GM23248 (cell line): ENCODE measurements around the gene ULBP1. TPM values are rescaled to one million over a fixed set of nuclear protein-coding genes. Genes with fewer than 3 reads are reported as not detected.
"Not testable (repeated sequence)": the region's sequence is repeated elsewhere in the genome, so short reads cannot be mapped to it uniquely, and the experiment has no call there.

Source experiments
- DNase-seq: peaks from one replicate; pipeline ENCODE4 v3.0.0-alpha.2; 2015
- H2AFZ ChIP-seq: fragments of 200-600 bp; sonication (generic); 2 replicates; pipeline ENCODE4 v1.6.1; 2016; ENCODE audit warnings: antibody characterized with exemption
- H3F3A ChIP-seq: fragments of 200-600 bp; sonication (generic); 2 replicates; pipeline ENCODE4 v1.6.1; 2016; ENCODE audit warnings: mild to moderate bottlenecking, antibody characterized with exemption, mixed run types; ENCODE audit not compliant: insufficient read depth
- H3K27ac ChIP-seq: fragments of 200-600 bp; sonication (generic); 2 replicates; pipeline ENCODE4 v1.5.1; 2016; ENCODE audit warnings: mild to moderate bottlenecking
- H3K27me3 ChIP-seq: fragments of 200-600 bp; sonication (generic); replicated peaks from 2 replicates; pipeline ENCODE4 v1.6.1; 2016; ENCODE audit warnings: mild to moderate bottlenecking; ENCODE audit not compliant: insufficient read depth
- H3K36me3 ChIP-seq: fragments of 200-600 bp; sonication (generic); 2 replicates; pipeline ENCODE4 v1.6.1; 2016; ENCODE audit warnings: low read depth, mild to moderate bottlenecking
- H3K4me1 ChIP-seq: fragments of 200-600 bp; sonication (generic); 2 replicates; pipeline ENCODE4 v1.6.1; 2016; ENCODE audit warnings: mild to moderate bottlenecking; ENCODE audit not compliant: insufficient read depth
- H3K4me2 ChIP-seq: fragments of 200-600 bp; sonication (generic); one replicate; pipeline ENCODE4 v1.6.1; 2016; ENCODE audit warnings: mild to moderate bottlenecking; ENCODE audit not compliant: unreplicated experiment
- H3K4me3 ChIP-seq: fragments of 200-600 bp; sonication (generic); 2 replicates; pipeline ENCODE4 v1.5.1; 2016; ENCODE audit warnings: mild to moderate bottlenecking
- H3K79me2 ChIP-seq: fragments of 200-600 bp; sonication (generic); 2 replicates; pipeline ENCODE4 v1.6.1; 2016; ENCODE audit warnings: mild to moderate bottlenecking; ENCODE audit not compliant: insufficient read depth
- H3K9ac ChIP-seq: fragments of 200-600 bp; sonication (generic); 2 replicates; pipeline ENCODE4 v1.6.1; 2016; ENCODE audit warnings: mild to moderate bottlenecking
- H3K9me2 ChIP-seq: fragments of 200-600 bp; sonication (generic); 2 replicates; pipeline ENCODE4 v1.6.1; 2016; ENCODE audit warnings: mixed run types, mild to moderate bottlenecking, moderate library complexity; ENCODE audit not compliant: insufficient read depth
- H3K9me3 ChIP-seq: fragments of 200-600 bp; sonication (generic); one replicate; pipeline ENCODE4 v1.6.1; 2017; ENCODE audit warnings: low read depth
- H4K20me1 ChIP-seq: fragments of 200-600 bp; sonication (generic); 2 replicates; pipeline ENCODE4 v1.6.0; 2016; ENCODE audit not compliant: insufficient read depth
- EZH2 ChIP-seq: fragments of 200-600 bp; sonication (generic); IDR thresholded peaks from 2 replicates; pipeline ENCODE4 v1.6.1; 2018; ENCODE audit warnings: antibody characterized with exemption, mild to moderate bottlenecking; ENCODE audit not compliant: insufficient read depth, poor library complexity, severe bottlenecking
- EZH2phosphoT487 ChIP-seq: fragments of 200-600 bp; sonication (generic); IDR thresholded peaks from 2 replicates; pipeline ENCODE4 v1.6.1; 2018; ENCODE audit warnings: antibody characterized with exemption, moderate library complexity, mild to moderate bottlenecking, low read depth; ENCODE audit not compliant: insufficient read depth
- WGBS, 2 experiments: methylation state at CpG; one replicate each; pipeline ENCODE4 v1.1.6; 2015 to 2017; ENCODE audit warnings: low lambda C conversion rate in 2 of 2, low coverage in 1 of 2; ENCODE audit errors: missing lambda C conversion rate in 2 of 2; 5-methylcytosine and 5-hydroxymethylcytosine counted together
- in situ Hi-C: fragments of 300-500 bp; cut with MboI; formaldehyde crosslinking; loops from 2 replicates; pipeline ENCODE4 v1.15.0; 2020
- polyA plus RNA-seq: library from polyadenylated mRNA; unstranded; fragments of >200 nt; fragmentation: Nextera tagmentation; extraction: Ambion mirVana; gene quantifications from 2 replicates; pipeline ENCODE4 v1.2.1, GENCODE V29; 2016
- total RNA-seq: library from RNA; depleted of rRNA; stranded (reverse); fragments of >200 nt; shearing (Covaris generic); gene quantifications from 2 replicates; pipeline ENCODE4 v1.2.3, GENCODE V29; 2014; rRNA removed

Gene ULBP1
- total RNA-seq: 5.8 and 6.1 TPM in 2 replicates
- polyA plus RNA-seq: 8.7 and 9.1 TPM in 2 replicates

DNA sequence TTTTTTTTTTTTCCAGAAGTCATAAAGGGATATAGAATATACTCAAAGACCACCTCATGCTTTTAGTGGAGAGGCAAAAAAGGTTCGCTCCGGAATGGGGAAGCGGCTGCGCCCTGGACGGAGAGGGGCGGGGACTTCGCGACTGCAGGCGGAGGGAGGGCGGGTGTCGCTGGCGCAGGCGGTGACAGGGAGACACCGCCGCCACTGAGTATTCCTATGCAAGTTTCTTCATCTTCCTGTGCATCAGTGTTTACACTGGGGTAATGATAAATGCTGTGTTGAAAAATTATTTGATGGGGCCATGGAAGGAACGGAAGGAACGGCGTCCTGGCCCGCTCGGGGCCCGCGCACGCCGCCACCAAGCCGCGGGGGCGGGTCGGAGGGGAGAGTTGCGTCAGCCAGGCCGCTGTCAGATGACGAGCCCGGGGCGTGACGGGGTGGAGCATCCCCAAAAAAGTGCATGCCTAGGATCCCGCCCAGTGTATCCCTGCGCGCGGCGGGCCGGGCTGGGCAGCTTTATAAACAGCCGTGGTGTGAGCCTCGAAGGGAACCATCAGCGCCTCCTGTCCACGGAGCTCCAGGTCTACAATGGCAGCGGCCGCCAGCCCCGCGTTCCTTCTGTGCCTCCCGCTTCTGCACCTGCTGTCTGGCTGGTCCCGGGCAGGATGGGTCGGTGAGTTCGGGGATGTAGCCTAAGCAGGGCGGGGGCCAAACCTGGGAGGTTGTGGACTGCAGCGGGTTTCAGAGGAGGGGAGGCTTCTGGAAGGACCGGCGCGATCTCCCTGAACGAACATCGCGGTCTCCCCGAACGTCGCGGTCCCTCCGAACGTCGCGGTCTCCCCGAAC is at the start of gene ULBP1:
Gene ULBP1, plus strand, starts transcription at position 482 of the 846 bp plus-strand sequence. Its CDS starts 107 bp downstream, at position 589.
- H3K27ac ChIP-seq: peak within 1 kb of the TSS; percentile 75
- H4K20me1 ChIP-seq: no peaks in the 10 kb centered on the region
- H3K9me2 ChIP-seq: no peaks in the 10 kb centered on the region
- H3K79me2 ChIP-seq: no peaks in the 10 kb centered on the region
- H3K4me1 ChIP-seq: peaks cover 6% of the 10 kb centered on the region; the same call in 1 of the 2 replicates
- peaks cover 12% of the 10 kb centered on the region; the same call in 1 of the 2 replicates for H3K27me3 ChIP-seq
- in situ Hi-C loops: no loop called here
- H3F3A ChIP-seq: no peaks in the 10 kb centered on the region
- peak within 1 kb of the TSS; percentile 85 for H2AFZ ChIP-seq
- DNase-seq: peak; percentile 96
- no peaks in the 10 kb centered on the region for H3K9me3 ChIP-seq
- 1% methylated on average over 66 to 69 of the region's 69 CpGs for WGBS, 2 experiments
- peak within 1 kb of the TSS; percentile 86 for H3K9ac ChIP-seq
- H3K4me2 ChIP-seq: peak within 1 kb of the TSS; percentile 88
- H3K4me3 ChIP-seq: peak within 1 kb of the TSS; percentile 81
- TF ChIP-seq EZH2 (no peak), EZH2phosphoT487 (no peak)
- no peaks in the 10 kb centered on the region for H3K36me3 ChIP-seq

GRCh38 chr6:149915970-149916865 is 47.5 kb upstream of the ULBP1 start:
- TF ChIP-seq EZH2phosphoT487: no peak
- TF ChIP-seq EZH2: no peak
- H3K36me3 ChIP-seq: no peaks in the 10 kb centered on the region
- in situ Hi-C loops: no loop called here
- no peak overlapping the region for H3K9ac ChIP-seq
- no peak overlapping the region for H3K27ac ChIP-seq
- H3K9me2 ChIP-seq: no peaks in the 10 kb centered on the region
- no peaks in the 10 kb centered on the region for H3K9me3 ChIP-seq
- 81 to 84% methylated on average over 10 of the region's 10 CpGs for WGBS, 2 experiments
- H3K27me3 ChIP-seq: no peaks in the 10 kb centered on the region
- H3K4me1 ChIP-seq: no peaks in the 10 kb centered on the region
- H3K4me3 ChIP-seq: no peak overlapping the region
- H3K4me2 ChIP-seq: no peak overlapping the region
- H3F3A ChIP-seq: no peaks in the 10 kb centered on the region
- no peak overlapping the region for H2AFZ ChIP-seq
- H3K79me2 ChIP-seq: no peaks in the 10 kb centered on the region
- DNase-seq: no peak
- no peaks in the 10 kb centered on the region for H4K20me1 ChIP-seq

- no peak overlapping the region for H2AFZ ChIP-seq
- no peaks in the 10 kb centered on the region for H3K9me2 ChIP-seq
- no peaks in the 10 kb centered on the region for H3K27me3 ChIP-seq
- TF ChIP-seq EZH2phosphoT487 (no peak), EZH2 (no peak)
- DNase-seq: no peak
- H3K4me1 ChIP-seq: no peaks in the 10 kb centered on the region
- no peak overlapping the region for H3K4me3 ChIP-seq
- no peak overlapping the region for H3K27ac ChIP-seq
- H3K9me3 ChIP-seq: no peaks in the 10 kb centered on the region
- no peak overlapping the region for H3K9ac ChIP-seq
- no peaks in the 10 kb centered on the region for H3K79me2 ChIP-seq
- no peak overlapping the region for H3K4me2 ChIP-seq
- in situ Hi-C loops: no loop called here
- H4K20me1 ChIP-seq: no peaks in the 10 kb centered on the region
- H3K36me3 ChIP-seq: no peaks in the 10 kb centered on the region
- WGBS, 2 experiments: 87 to 93% methylated on average over 2 of the region's 2 CpGs
- no peaks in the 10 kb centered on the region for H3F3A ChIP-seq
Observed at GRCh38 chr6:149917679-149918078, 46.1 kb upstream of the ULBP1 start.

GRCh38 chr6:149918151-149918905 is 45.4 kb upstream of the ULBP1 start:
- no peak overlapping the region for H3K4me3 ChIP-seq
- no peak overlapping the region for H3K27ac ChIP-seq
- DNase-seq: no peak
- no peaks in the 10 kb centered on the region for H3K9me3 ChIP-seq
- no peak overlapping the region for H3K9ac ChIP-seq
- 88 to 90% methylated on average over 6 of the region's 6 CpGs for whole genome bisulfite sequencing, 2 experiments
- H4K20me1 ChIP-seq: no peaks in the 10 kb centered on the region
- no peaks in the 10 kb centered on the region for H3K79me2 ChIP-seq
- H2AFZ ChIP-seq: no peak overlapping the region
- no peaks in the 10 kb centered on the region for H3K27me3 ChIP-seq
- H3K9me2 ChIP-seq: no peaks in the 10 kb centered on the region
- H3K4me2 ChIP-seq: no peak overlapping the region
- H3F3A ChIP-seq: no peaks in the 10 kb centered on the region
- in situ Hi-C loops: no loop called here
- no peak for TF ChIP-seq EZH2
- TF ChIP-seq EZH2phosphoT487: no peak
- H3K4me1 ChIP-seq: no peaks in the 10 kb centered on the region
- no peaks in the 10 kb centered on the region for H3K36me3 ChIP-seq

DNA sequence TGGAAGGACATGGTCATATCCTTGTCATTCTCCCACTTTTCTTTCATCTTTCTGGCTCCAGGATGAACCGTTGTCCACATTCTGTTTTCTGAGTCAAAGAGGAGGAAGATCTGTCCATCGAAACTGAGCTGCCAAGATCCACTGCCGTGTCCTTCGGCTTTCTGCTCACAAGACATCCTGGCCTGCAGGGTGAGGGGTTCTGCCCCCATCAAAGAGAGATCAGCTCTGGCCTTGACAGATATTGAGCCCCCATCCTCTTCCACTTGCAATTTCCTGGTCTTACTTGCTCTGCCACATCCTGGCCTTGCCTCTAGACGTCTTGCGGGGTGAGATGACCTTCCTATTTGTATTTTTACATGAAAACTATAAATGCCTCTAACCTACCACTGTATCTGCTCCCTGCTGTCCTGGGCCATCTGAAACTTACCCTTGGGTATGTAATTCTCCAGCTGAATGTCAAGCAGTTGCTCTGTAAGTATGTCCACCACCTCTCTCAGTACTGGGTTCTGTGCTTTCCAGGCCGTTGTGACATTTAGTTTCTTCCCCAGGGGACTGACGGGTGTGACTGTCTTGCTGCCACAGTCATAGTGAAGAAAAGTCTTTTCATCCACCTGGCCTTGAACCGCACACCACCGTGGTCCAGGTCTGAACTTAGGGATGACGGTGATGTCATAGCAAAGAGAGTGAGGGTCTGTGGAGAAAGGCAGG is 44.5 kb upstream of the ULBP1 start:
- WGBS, 2 experiments: 79 to 83% methylated on average over 11 of the region's 11 CpGs

More for the DNA sequence above, 44.5 kb upstream of the ULBP1 start:
- in situ Hi-C loops, H3K27me3 ChIP-seq, H3K9me3 ChIP-seq, H3K4me2 ChIP-seq, H3K9me2 ChIP-seq, H3K4me1 ChIP-seq, H2AFZ ChIP-seq, H3K27ac ChIP-seq, H4K20me1 ChIP-seq, H3K9ac ChIP-seq, H3F3A ChIP-seq, H3K79me2 ChIP-seq, DNase-seq, H3K4me3 ChIP-seq, H3K36me3 ChIP-seq: not testable (repeated sequence)
